OCI-LY1 (cell line): Measurements from ENCODE around the gene SPDYE2.
"Not testable (repeated sequence)": the region's sequence is repeated elsewhere in the genome, so short reads cannot be mapped to it uniquely, and the experiment has no call there.

ENCODE experiments used
- H2AFZ ChIP-seq: fragments of 200-600 bp; sonication (generic), shearing (Covaris generic); 2 replicates; pipeline ENCODE4 v1.6.0; 2014; ENCODE audit warnings: antibody characterized with exemption, mild to moderate bottlenecking, low read length
- H3F3A ChIP-seq: fragments of 200-600 bp; sonication (generic), shearing (Covaris generic); 2 replicates; pipeline ENCODE4 v1.6.0; 2014; ENCODE audit warnings: mild to moderate bottlenecking, antibody characterized with exemption, low read length, moderate library complexity; ENCODE audit not compliant: insufficient read depth
- H3K27ac ChIP-seq: fragments of 200-600 bp; sonication (generic); 2 replicates; pipeline ENCODE4 v1.5.1; 2014; ENCODE audit warnings: low read length, mixed run types, mild to moderate bottlenecking, low read depth; ENCODE audit not compliant: poor library complexity, severe bottlenecking
- H3K27me3 ChIP-seq: fragments of 200-600 bp; sonication (generic); 2 replicates; pipeline ENCODE4 v1.6.0; 2014; ENCODE audit warnings: antibody characterized with exemption, mild to moderate bottlenecking, low read length, moderate library complexity; ENCODE audit not compliant: insufficient read depth
- H3K36me3 ChIP-seq: fragments of 200-600 bp; sonication (generic); 2 replicates; pipeline ENCODE4 v1.6.1; 2014; ENCODE audit warnings: mild to moderate bottlenecking, antibody characterized with exemption, low read length, moderate library complexity, mixed read lengths; ENCODE audit not compliant: insufficient read depth
- H3K4me1 ChIP-seq: fragments of 200-600 bp; sonication (generic); 2 replicates; pipeline ENCODE4 v1.5.1; 2014; ENCODE audit warnings: mild to moderate bottlenecking, low read length, moderate library complexity; ENCODE audit not compliant: insufficient read depth, severe bottlenecking
- H3K4me2 ChIP-seq: fragments of 200-600 bp; sonication (generic), shearing (Covaris generic); 2 replicates; pipeline ENCODE4 v1.6.1; 2014; ENCODE audit warnings: low read length
- H3K4me3 ChIP-seq: fragments of 200-600 bp; sonication (generic); 2 replicates; pipeline ENCODE4 v1.5.1; 2014; ENCODE audit warnings: low read length, low read depth, mild to moderate bottlenecking, mixed read lengths; ENCODE audit not compliant: poor library complexity, severe bottlenecking
- H3K79me2 ChIP-seq: fragments of 200-600 bp; shearing (Covaris generic); 2 replicates; pipeline ENCODE4 v1.6.1; 2016; ENCODE audit warnings: mixed run types, low read length, mixed read lengths; ENCODE audit not compliant: insufficient read depth
- H3K9ac ChIP-seq: fragments of 200-600 bp; sonication (generic), shearing (Covaris generic); 2 replicates; pipeline ENCODE4 v1.6.1; 2014; ENCODE audit warnings: mild to moderate bottlenecking, low read length, mixed read lengths
- H3K9me2 ChIP-seq: fragments of 200-600 bp; sonication (generic), shearing (Covaris generic); 2 replicates; pipeline ENCODE4 v1.6.1; 2014; ENCODE audit warnings: low read depth, mild to moderate bottlenecking, low read length, mixed read lengths
- H3K9me3 ChIP-seq: fragments of 200-600 bp; shearing (Covaris generic); 2 replicates; pipeline ENCODE4 v1.6.1; 2014; ENCODE audit warnings: low read length, mixed read lengths
- H4K20me1 ChIP-seq: fragments of 200-600 bp; sonication (generic), shearing (Covaris generic); 2 replicates; pipeline ENCODE4 v1.6.0; 2016; ENCODE audit warnings: mild to moderate bottlenecking, low read length; ENCODE audit not compliant: insufficient read depth

The SPDYE2 gene

DNA sequence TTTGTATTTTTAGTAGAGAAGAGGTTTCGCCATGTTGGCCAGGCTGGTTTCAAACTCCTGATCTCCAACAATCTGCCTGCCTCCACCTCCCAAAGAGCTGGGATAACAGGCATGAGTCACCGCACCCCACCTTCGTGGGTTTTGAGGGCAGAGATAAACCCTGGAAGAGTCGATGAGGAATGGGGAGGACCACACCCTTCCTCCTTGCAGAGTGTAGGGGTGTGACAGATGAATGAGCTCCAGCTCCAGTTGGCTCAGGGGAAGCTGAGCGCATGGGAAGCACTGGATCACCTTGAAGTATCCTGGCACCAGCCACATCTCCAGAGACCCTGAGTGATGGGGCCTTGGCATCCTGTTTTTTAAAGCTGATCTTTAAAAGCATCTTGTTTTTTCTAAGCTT lies 32.5 kb downstream of the SPDYE2 start:
- H4K20me1 ChIP-seq, H3K79me2 ChIP-seq, H2AFZ ChIP-seq, H3K9me3 ChIP-seq, H3K4me2 ChIP-seq, H3K27ac ChIP-seq, H3K27me3 ChIP-seq, H3K9ac ChIP-seq, H3K36me3 ChIP-seq, H3F3A ChIP-seq, H3K4me3 ChIP-seq, H3K9me2 ChIP-seq, H3K4me1 ChIP-seq: not testable (repeated sequence)

DNA sequence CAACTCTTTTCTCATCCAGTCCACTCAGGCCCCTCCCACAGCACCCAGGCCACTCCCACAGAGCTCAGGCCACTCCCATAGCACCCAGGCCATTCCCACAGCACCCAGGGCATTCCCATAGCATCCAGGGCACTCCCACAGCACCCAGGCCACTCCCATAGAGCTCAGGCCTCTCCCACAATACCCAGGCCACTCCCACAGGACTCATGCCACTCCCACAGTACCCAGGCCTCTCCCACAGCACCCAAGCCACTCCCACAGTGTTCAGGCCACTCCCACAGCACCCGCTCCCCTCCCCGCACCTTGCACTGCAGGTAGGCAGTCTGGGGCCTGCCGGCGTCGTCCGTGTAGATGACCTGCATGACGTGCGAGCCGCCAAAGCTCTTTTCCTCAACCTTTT lies 38.8 kb downstream of the SPDYE2 start:
- H2AFZ ChIP-seq, H3K27me3 ChIP-seq, H3K36me3 ChIP-seq, H3K9ac ChIP-seq, H4K20me1 ChIP-seq, H3K9me3 ChIP-seq, H3K4me1 ChIP-seq, H3K4me2 ChIP-seq, H3K27ac ChIP-seq, H3K4me3 ChIP-seq, H3K79me2 ChIP-seq, H3K9me2 ChIP-seq, H3F3A ChIP-seq: not testable (repeated sequence)

DNA sequence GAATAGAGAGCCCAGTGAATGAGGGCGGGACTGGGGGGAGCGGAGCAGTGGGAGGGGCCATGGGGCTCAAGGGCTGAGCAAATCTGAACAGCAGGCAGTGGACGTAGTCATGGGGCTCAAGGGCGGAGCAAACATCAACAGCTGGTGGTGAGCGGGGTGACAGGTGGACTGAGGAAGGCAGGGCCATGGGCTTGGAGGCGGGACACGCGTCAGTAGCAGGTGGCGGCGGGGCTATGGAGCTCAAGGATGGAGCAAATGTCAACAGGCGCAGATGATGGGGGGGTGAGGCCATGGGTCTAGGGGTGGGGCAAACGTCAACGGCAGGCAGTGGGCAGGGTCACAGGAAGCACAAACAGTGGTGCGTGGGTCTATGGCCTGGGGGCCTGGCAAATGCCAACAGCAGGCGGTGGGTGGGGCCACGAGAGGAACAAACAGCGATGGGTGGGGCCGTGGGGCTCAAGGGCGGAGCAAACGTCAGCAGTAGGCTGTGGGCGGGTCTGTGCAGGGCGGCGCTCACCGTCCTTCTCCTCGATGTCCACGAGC lies 41.5 kb downstream of the SPDYE2 start:
- H3K79me2 ChIP-seq, H3K9me3 ChIP-seq, H3F3A ChIP-seq, H3K9me2 ChIP-seq, H3K4me1 ChIP-seq, H3K4me3 ChIP-seq, H3K9ac ChIP-seq, H3K27me3 ChIP-seq, H3K27ac ChIP-seq, H3K4me2 ChIP-seq, H3K36me3 ChIP-seq, H4K20me1 ChIP-seq, H2AFZ ChIP-seq: not testable (repeated sequence)

DNA sequence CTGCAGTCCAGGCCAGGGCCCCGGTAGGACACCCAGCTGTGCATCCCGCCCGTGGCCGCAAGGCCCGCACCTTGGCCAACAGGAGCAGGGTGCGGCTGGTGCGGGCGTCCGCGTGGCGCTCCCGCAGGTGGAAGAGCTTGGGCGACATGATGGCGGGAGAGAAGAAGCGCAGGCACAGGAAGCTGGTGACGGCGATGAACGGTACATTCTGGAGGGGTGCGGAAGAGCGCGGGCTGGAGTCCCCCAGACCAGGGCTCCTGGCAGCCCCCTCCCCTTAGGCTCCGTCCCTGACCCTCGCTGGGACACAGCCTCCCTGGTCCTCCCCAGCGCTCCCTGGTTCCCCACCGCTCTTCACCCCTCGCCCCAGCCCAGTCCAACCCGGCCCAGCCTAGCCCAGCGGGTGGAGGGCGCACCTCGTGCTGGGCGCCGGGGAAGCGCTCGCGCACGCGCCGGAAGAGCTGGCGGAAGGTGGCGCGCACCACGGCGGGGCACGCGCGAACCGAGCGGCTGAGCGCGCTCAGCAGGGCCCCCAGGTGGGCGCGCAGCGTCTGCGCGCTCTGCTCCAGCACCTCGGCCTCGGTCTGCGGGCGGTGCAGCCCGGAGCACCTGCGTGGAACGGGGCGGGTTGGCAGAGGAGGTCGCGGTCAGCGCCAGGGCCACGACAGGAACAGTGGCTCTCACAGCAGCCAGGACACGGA lies 42.8 kb downstream of the SPDYE2 start:
- not testable (repeated sequence) for H3K4me1 ChIP-seq, H3F3A ChIP-seq, H3K4me2 ChIP-seq, H3K4me3 ChIP-seq, H3K79me2 ChIP-seq, H3K9me2 ChIP-seq, H3K27me3 ChIP-seq, H2AFZ ChIP-seq, H3K27ac ChIP-seq, H3K9me3 ChIP-seq, H4K20me1 ChIP-seq, H3K9ac ChIP-seq, H3K36me3 ChIP-seq

DNA sequence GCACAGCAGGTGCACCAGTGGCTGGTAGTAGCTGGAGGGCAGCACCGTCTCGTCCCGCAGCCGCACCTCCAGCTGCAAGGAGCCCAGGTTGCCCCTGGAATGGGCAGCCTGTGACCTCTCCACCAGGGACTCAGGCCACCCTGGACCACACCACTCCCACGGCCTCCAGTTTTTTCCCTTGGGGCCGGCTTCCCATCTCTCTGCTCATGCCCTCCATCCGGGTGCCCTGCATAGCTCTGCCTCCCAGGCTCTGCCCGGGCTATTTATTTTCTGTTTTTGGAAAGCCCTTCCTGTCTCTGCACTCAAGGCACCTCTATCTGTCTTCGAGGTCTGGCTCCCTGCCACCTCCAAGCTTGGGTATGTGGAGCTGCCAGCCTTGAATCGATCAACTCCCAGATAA lies 45.0 kb downstream of the SPDYE2 start:
- H3F3A ChIP-seq, H3K4me3 ChIP-seq, H3K36me3 ChIP-seq, H3K79me2 ChIP-seq, H3K27ac ChIP-seq, H3K9me2 ChIP-seq, H3K4me2 ChIP-seq, H3K9ac ChIP-seq, H3K27me3 ChIP-seq, H4K20me1 ChIP-seq, H3K4me1 ChIP-seq, H2AFZ ChIP-seq, H3K9me3 ChIP-seq: not testable (repeated sequence)

DNA sequence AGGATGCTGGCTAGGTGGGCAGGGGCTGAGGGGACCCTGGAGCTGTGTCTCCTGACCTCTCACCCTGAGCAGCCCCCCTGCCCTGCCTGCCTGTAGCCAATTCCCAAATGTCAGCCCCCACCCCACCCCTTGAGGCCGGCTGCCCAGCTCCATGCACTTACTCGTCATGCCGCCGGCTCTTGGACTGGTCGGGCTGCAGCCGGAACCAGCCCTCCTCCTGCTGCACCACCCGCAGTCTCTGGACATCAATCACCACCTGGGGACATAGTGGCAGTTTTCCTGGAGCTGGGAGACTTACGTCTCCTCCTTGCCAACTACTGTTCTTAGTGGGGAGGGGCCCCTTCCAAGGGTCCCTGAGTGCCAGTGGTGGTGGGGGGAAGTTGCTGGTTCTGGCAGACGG lies 48.7 kb downstream of the SPDYE2 start:
- H3K4me2 ChIP-seq, H4K20me1 ChIP-seq, H3K9ac ChIP-seq, H3K9me3 ChIP-seq, H3K9me2 ChIP-seq, H3K4me3 ChIP-seq, H3K4me1 ChIP-seq, H2AFZ ChIP-seq, H3K79me2 ChIP-seq, H3K27me3 ChIP-seq, H3F3A ChIP-seq, H3K27ac ChIP-seq, H3K36me3 ChIP-seq: not testable (repeated sequence)

DNA sequence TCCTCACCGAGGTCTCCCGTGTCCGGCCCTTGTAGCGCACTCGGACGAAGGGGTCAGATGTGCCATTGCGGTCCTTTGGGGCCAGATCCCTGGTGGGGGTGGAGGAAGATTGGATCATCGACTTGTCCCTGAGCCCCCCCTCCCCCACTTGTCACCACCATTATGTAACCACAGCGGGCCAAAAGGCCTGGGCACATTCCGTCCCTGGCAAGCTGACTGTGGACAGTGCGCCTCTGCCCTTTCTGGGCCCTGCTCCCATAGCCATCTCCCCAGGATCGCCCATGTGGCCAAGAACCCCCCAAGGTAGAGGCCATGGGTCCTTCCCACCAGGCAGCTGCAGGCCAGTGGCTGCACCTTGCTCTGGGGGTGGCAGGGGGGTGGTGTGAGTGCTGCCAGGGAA lies 51.3 kb downstream of the SPDYE2 start:
- H3F3A ChIP-seq, H3K9me2 ChIP-seq, H3K27ac ChIP-seq, H4K20me1 ChIP-seq, H2AFZ ChIP-seq, H3K4me3 ChIP-seq, H3K36me3 ChIP-seq, H3K4me2 ChIP-seq, H3K9me3 ChIP-seq, H3K9ac ChIP-seq, H3K27me3 ChIP-seq, H3K79me2 ChIP-seq, H3K4me1 ChIP-seq: not testable (repeated sequence)
